Measurements from ENCODE around the gene RCVRN.

DNA sequence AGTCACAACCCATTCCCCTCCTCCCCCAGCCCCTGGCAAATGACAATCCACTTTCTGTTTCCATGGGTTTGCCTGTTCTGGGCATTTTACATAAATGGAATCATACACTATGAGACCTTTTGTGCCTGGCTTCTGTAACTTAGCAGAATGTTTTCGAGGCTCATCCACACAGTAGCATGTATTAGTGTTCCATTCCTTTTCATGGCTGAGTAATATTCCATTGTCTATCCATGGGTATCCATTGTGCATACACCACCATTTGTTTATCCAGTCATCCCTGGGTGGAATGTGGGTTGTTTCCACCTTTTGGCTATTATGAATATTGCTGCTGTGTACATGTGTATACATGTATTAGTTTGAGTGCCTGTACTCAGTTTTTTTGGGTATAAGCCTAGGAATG is 33.7 kb upstream of the RCVRN start:
- TF ChIP-seq CTCF (IDR thresholded peaks at IDR 0.05) (no peak), POLR2A (IDR thresholded peaks at IDR 0.05) (no peak), EP300 (IDR thresholded peaks at IDR 0.05) (no peak)
